GM20000 (cell line): Measurements from ENCODE around the gene CFAP68.
A peak's percentile ranks its signal among the peaks of the same experiment; 100 is the strongest.
"Not testable (repeated sequence)": the region's sequence is repeated elsewhere in the genome, so short reads cannot be mapped to it uniquely, and the experiment has no call there.

Experiments used
- DNase-seq: peaks from one replicate; pipeline ENCODE4 v3.0.0; 2012; ENCODE audit warnings: low spot score
- CTCF ChIP-seq: IDR thresholded peaks from 2 replicates; pipeline ENCODE4 v1.5.1; 2012; ENCODE audit warnings: mild to moderate bottlenecking, control low read depth; ENCODE audit errors: extremely low read depth, missing control alignments

Gene CFAP68

GRCh38 chr11:111926505-111927391 lies 47.4 kb downstream of the CFAP68 start:
- DNase-seq, result peak; percentile 98
- no peak for TF ChIP-seq CTCF

GRCh38 chr11:111930472-111930871 lies 51.1 kb downstream of the CFAP68 start:
- no peak for DNase-seq
- no peak for TF ChIP-seq CTCF

GRCh38 chr11:111932611-111932950 lies 53.2 kb downstream of the CFAP68 start:
- DNase-seq, result no peak

GRCh38 chr11:111933176-111933575 lies 53.8 kb downstream of the CFAP68 start:
- not testable (repeated sequence) for DNase-seq

More at GRCh38 chr11:111932611-111932950, 53.2 kb downstream of the CFAP68 start:
- no peak for TF ChIP-seq CTCF

GRCh38 chr11:111933872-111934271 lies 54.5 kb downstream of the CFAP68 start:
- no peak for DNase-seq
- no peak for TF ChIP-seq CTCF

GRCh38 chr11:111934306-111934705 lies 55.0 kb downstream of the CFAP68 start:
- no peak for TF ChIP-seq CTCF
- no peak for DNase-seq
